NCI-H2171 (cell line): ENCODE measurements around the gene FBXL16.

ENCODE experiments used
- DNase-seq: peaks from one replicate; lab custom pipeline; 2025; lab: John Stamatoyannopoulos, UW

The FBXL16 gene

DNA sequence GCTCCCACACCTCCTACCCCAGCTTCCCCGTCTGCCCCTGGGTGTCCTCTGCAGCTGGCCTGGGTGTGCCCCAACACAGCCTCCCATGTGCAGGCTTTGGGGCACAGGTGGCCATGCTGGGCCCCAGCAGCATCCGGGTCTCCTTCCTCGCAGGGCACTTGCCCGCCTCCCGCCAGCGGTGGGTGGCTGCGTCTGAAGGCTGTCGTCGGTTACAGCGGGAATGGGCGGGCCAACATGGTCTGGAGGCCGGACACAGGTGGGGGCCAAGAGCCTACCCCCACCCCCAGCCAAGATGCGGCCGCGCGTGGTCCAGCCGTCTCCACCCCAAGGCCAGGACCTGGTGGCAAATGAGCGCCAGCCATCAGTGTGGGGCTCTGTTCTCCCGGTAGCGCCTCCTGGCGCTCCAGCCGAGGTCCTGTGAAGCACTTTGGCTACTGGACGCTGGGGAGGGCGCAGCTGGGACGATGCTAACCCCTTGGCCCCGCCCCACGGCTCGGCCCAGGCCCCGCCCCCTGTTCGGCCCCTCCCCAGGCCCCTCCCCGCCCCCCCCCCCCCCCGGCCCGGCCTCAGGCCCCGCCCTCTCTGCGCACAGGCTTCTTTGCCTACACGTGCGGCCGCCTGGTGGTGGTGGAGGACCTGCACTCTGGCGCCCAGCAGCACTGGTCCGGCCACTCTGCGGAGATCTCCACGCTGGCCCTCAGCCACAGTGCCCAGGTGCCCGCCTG is 45.0 kb downstream of the FBXL16 start:
- DNase-seq = no peak

DNA sequence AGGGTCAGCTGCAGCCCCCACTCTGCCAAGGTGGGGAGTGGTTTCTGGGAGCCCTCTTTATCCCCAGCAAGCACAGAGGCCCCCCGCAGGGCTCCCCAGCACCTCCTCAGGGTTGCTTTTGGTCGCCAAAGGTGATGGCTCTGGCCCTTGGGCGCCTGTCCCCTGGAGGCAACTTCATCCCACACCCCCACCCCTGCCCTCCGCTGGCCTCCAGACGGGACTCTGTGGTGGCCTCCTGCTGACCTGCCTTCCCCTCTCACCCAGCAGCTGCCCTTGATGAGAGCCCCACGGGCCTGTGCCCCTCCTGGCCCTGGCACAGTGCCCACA is 45.5 kb downstream of the FBXL16 start:
- DNase-seq = no peak

DNA sequence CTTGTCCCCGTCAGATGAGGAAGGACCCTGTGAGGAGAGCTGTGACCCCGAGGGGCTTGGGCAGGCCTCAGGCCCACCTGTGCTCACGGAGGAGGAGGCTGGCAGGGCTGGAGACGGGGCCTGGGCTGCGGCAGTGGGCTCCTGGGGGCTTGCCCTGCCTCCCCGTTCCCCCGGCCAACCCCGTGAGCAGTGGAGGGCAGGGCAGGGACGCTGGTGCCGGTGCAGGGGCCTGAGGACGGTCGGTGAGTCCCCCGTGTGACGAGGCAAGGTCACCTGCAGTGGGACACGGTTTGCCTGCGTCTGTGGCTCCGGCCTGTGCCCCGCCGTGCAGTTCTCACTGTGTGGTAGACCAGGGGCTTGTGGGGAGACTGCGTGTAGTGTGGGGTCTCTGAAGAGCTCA is 46.0 kb downstream of the FBXL16 start:
- DNase-seq = no peak

DNA sequence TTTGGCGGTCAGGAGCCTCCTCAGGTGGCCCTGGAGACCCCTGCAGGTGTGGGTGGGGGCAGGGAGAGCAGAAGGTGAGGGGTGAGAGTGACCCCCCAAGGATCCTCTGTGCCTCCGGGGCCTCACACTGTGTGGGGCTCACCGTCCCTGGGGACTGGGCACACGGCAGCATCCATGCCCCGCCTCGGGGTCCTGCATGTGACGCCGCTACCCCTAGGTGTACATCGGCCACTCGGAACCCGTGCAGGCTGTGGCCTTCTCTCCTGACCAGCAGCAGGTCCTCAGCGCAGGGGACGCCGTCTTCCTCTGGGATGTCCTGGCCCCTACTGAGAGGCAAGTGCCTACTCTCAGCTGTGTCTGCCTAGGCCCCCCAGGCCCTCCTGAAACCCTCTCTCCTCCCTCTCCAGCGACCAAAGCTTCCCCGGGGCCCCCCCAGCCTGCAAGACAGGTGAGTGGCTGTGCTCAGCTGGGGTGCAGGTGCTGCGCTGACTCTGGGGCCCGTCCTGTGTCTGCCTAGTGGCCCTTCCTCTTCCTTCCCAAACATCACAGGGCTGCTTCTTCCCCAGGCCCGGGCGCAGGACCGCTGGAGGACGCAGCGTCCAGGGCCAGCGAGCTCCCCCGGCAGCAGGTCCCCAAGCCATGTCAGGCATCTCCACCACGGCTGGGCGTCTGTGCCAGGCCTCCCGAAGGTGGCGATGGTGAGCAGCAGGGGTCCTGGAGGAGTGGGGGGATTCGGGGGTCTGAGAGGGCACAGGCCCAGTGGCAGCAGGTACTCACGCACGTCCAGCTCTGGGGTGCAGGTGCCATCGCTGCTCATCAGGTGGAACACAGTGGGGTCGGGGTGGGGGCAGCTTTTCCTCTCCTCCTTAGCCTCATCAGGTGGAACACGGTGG is 46.7 kb downstream of the FBXL16 start:
- no peak for DNase-seq

DNA sequence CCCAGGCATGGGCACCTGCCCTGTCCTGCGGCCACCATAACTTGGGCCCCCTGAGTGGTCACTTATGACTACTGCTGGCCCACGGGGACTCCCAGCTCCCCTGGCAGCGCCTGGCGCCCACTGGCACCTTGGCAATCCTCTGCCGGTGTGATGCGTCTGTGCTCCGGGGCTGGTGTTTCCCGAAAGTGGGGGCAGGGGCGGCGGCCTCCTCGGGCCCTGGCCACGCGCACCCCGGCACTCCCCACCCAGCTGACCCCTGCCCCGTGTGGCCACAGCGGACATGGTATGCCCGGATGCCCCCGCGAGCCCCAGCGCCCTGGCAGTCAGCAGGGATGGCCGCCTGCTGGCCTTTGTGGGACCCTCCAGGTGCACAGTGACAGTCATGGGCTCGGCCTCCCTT is 48.1 kb downstream of the FBXL16 start:
- DNase-seq = no peak

DNA sequence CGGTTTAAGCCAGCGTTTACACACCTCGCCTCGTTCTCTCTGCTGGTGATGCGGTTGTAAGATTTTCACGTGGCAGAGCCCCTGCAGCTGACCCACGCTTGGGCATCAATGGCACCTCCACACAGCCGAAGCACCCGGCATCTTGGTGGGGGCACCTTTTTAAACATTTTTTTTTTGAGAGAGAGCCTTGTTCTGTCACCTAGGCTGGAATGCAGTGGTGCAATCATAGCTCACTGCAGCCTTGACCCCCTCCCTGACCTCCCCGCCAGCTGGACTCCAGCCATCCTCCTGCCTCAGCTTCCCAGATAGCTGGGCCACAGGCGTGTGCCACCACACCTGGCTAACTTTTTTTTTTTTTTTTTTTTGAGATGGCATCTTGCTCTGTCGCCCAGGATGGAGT is 51.6 kb downstream of the FBXL16 start:
- no peak for DNase-seq

DNA sequence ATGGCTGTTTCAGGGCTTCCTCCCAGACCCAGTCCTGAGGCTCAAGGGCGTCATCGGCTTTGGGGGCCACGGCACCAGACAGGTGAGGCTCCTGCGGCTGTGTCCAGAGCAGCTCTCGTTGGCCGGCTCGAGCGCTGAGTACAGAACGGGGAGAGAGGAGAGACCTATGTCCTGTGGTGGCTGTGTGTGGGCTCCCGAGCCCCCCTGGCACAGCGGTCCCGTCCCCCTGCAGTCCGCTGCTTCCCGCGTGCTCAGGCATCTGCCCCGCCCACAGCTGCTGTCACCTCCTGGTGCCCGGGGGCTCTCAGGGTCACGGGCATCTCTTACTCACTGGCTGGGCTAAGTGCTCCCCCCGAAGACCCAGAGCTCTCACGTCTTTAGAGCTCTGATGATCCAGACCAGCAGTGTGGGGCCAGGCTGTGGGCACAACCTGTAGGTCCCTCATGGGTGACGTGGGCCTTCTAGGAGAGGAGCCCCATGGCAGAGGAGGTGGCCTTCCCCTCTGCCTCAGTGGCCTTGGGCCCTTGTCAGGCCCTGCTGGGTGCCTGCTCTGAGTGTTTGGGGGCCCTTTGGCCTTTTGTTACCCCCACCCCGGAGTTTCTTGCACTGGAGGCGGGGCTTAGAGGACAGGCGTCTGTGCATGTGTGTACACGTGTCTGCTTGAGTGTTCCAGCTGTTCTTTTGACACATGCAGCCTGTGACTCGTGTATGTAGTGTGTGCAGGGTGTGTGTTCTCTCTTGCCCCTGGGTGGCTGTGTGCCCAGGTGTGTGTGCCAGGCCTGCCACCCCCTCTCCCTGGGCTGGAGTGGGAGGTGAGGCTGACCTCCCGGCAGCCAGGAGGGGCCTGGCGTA is 52.9 kb downstream of the FBXL16 start:
- DNase-seq = no peak

DNA sequence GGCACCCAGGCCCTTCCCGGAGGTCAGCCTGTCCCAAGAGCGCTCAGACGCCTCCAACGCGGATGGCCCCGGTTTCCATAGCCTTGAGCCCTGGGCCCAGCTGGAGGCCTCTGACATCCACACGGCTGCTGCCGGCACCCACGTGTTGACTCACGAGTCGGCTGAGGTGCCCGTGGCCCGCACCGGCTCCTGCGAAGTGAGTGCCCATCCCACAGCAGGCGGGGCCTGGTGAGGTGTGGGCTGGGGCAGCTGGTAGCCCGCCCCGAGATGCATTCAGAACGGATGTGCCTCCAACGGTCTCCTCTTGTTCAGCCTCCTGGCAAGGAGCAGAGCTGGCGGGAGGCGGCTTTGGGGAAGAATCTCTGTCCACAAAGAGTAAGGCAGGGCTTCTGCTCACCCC is 53.8 kb downstream of the FBXL16 start:
- no peak for DNase-seq

DNA sequence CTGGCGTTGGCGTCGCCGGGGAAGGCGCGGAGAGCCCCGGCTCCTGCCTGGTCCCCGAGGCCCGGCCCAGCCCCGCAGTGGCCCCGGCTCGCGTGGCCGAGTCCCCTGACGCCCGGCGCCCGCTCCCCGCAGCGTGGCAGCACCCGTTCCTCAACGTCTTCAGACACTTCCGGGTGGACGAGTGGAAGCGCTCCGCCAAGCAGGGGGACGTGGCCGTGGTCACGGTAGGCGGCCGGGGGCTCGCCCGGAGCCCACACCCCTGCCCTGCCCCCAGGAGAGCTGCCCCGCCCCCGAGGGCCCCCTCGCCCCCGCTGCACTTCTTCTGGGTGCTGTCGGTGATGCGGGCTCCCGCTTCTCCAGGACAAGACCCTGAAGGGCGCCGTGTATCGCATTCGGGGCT is 56.0 kb downstream of the FBXL16 start:
- no peak for DNase-seq

DNA sequence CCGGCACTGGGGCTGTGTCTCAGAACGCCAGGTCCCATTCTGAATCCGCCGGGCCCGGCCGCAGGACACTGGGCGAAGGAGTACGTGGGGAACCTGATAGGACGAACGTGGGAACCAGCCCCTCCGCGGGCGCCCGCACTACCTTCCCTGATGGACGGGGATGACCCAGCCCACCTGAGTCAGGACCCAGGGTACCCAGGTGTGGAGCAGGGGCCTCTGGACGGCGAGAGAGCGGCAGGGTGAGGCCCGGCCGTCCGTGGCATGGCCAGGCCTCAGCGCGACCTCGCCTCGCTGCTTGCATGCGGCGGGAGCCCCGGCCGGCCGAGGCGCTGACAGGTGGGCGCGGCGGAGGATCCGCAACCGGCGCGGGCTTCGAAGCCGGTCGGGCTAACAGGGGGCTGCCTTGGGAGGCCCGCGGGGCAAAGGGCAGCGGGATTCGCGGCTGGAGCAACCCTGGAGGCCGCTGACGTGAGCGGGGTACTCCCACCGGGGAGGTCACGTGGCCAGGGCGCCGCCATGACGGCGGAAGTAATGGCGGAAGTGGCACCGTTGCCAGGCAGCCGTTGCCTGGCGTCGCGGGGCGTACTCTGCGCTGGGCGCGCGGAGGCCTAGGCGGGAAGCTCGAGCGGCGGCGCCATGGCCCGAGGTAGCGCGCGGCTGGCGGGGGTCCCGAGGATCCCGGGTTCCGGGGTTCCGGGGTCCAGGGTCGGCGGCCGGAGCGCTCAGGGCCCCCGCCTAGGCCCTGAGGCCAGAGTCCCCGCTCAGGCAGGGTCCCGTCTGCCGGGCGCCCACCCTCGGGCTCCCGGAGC is 56.6 kb downstream of the FBXL16 start, which contains the start of gene WDR90:
Gene WDR90, plus strand, starts transcription at position 585 of the 809 bp plus-strand sequence. Its CDS starts 52 bp downstream, at position 637.
- peak; percentile 93 for DNase-seq

DNA sequence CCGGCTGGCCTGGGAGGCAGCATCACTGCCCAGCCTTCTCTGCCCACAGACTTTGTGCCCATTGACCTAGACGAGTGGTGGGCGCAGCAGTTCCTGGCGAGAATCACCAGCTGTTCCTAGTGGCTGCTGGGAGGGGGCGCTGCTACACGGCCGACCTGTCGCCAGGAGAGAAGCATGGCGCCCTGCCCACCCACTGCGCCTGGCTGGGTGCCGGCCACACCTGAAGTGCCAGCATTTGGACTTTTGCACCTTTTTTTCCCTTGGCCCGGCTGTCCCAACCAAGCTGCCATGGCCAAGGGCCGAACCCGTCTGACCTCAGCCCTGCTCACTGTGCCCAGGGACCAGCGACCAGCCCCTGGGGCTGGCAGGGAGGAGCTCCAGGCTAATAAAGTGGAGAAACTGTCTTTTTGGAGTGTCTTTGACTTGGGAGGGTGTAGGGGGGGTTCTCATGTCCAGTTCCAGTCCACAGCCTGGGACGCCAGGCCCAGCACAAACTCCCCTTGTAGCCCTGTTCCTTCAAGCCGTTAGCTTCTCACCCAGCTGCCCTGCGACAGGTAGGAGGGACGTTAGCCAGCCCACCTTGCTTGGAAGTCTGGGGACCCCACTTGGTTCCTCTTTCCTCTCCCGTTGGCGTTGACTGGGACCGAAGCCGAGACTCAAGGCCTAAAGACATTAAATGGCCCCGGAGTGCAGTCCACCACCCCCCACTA is 57.4 kb downstream of the FBXL16 start:
- peak; percentile 33 for DNase-seq

DNA sequence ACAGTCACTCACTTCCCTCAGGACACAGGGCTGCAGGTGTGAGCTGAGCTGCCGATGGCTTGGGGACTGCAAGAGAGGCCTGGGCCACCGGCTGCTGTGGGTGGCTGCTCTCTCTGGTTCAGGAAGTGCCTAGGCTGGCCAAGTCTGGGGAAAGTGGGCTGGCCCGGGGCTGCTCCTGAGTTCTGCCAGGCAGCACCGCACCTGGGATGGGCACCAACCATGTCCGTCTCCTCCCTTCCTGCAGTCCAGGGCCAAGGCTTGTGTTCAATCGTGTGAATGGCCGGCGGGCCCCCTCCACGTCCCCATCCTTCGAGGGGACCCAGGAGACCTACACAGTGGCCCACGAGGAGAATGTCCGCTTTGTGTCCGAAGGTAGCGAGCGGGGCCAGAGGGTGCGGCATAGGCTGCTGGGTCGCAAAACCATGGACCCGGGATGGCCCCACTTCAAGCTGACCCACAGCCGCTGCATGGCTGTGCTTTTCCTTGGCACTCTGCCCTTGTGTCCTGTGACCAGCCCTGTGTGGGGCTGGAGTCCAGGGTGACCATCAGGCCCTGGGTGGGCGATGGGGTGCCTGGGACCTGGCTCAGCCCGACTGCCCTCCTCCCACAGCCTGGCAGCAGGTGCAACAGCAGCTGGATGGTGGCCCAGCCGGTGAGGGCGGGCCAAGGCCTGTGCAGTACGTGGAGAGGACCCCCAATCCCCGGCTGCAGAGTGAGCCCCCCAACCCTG is 58.3 kb downstream of the FBXL16 start:
- DNase-seq = no peak

DNA sequence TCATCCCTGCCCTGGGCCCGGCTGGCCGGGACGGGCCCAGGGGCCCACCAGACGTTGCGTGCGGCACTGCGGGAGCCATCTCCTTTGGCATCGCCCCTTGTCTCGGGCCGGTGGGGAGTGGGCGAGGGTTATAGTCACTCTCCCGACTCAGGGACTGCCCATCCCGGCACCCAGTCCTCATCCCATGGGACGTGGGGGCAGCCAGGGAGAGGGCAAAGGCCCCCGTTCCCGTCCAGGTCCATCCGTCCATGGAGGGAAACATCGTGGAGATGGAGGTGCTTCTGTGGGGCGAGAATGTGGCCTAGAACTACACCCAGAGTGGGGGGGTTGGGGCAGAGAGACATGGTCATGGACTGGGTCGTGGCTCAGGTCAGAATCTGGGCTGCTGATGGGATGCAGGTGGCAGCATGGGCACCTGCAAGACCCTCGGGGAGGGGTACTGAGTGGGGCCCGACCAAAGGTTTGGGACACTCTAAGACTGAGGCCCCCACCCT is 58.9 kb downstream of the FBXL16 start:
- no peak for DNase-seq

DNA sequence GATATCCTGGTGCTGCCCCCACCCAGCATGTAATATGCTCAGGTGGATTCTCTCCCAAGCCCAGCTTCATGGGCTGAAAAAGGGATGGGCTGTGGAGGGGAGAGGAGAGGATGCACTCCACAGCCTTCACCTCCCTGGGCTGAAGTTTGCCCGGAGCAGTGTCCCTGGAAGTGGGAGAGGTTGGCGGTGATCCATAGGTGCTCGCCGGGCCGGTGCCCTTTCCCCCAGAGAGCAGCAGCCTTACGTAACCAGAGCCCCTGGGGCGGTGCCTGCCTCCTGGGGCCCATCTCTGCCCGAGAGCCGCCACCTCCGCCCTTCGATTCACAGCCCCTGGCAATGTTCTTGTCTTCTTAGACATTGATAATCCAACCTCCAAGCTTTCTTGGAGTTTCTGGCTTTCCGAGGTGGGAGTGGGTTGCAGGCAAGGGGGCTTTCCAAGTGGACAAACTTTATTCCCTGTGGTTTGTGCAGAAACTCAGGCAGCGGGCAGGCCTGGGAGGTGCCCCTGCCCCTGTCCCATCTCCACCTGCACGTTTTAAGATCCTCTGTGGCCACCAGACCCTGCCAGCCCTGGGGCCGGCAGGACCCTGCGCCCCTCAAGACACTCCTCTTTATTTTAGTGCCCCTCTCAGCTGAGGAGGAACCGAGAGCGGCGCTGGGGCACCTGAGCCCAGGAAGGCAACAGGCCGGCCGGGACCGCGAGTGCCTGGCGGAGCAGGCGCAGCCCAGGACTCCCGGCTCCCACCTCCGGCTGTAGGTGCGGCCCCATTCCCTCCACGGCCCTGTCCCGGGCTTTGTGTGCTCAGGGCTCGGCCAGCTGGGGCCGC is 59.5 kb downstream of the FBXL16 start:
- no peak for DNase-seq

DNA sequence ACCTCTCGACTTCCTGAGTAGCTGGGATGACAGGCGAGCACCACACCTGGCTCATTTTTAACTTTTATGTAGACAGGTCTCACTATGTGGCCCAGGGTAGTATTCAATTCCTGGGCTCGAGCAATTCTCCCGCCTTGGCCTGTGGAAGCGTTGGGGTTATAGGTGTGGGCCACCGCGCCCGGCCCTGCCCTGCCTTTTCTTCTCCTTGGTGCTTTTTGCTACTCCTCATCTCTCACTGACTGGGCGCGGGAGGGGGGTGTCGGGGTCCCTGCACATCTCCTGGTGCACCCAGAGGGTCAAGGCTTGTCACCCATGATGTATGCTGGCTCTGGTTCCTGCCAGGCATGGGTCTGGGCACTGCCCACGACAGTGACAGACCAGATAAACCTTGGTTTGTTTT is 61.0 kb downstream of the FBXL16 start:
- no peak for DNase-seq

DNA sequence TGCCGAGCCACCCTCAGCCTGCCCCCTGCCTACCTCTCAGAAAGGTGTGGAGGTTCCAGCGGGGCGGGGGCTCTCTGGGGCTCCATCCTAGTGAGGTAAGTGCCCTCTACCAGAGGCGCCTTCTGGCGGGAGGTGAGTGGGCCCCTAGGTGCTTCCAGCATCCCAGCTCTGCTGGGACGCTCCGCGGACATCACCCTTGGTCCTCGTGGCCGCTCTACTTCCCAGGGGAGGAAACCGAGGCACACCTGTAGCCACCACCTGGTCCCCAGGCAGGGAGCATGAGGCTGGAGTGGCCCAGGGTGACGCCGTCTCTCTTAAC is 62.6 kb downstream of the FBXL16 start:
- no peak for DNase-seq
